ENCODE data around the gene CWF19L2. TPM values are rescaled to one million over a fixed set of nuclear protein-coding genes. Genes with fewer than 3 reads are reported as not detected.
"Not testable (repeated sequence)": the region's sequence is repeated elsewhere in the genome, so short reads cannot be mapped to it uniquely, and the experiment has no call there.

The CWF19L2 gene
- total and polyA plus RNA-seq, 5 donors from 2014 or later: 7.6 to 28.3 (median 8.2) TPM

DNA sequence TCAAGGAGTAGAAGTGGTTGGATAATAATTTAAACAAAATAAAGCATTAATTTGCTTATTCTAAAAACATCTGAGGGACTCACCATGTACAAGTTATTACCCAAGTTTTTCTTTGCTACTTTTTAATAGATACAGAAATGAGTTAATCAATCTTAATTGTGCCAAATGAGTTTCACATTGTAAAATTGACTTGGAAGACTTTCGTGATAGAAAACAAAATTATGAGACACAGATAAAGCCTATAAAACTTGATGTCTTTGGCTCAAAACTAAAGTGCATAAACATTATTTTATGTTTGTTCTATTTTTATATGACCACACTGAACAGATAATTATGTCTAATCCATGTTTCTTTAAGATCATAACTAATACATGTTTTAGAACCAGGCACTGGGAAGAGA, 10.1 kb upstream of the CWF19L2 start:
- Histone ChIP-seq H3K27ac (ENCODE audit: insufficient read depth, low read length, poor library complexity, severe bottlenecking) (no peak overlapping the region), H3K27me3 (ENCODE audit: control insufficient read depth, insufficient read depth, low read length) (peaks cover 17% of the 10 kb centered on the region), H3K36me3 (ENCODE audit: control insufficient read depth, insufficient read depth, low read length) (no peaks in the 10 kb centered on the region), H3K9me3 (ENCODE audit: control insufficient read depth in 2 of 2, low read length in 2 of 2) (no peaks in the 10 kb centered on the region), H3K4me1 (ENCODE audit: control insufficient read depth, insufficient read depth, low read length, poor library complexity, severe bottlenecking) (no peaks in the 10 kb centered on the region), H3K4me3 (ENCODE audit: low read depth, low read length) (no peak overlapping the region)
- Mint-ChIP-seq H3K27me3 (peaks cover 63% of the 10 kb centered on the region), H3K9me3 (peaks cover 0 to 14% (median 9%) of the 10 kb centered on the region in 7 donors), H3K36me3 (peaks cover 7% of the 10 kb centered on the region), H3K4me1 (no peaks in the 10 kb centered on the region), H3K4me3 (no peak overlapping the region), H3K27ac (no peak overlapping the region)
- DNase-seq: no peak
- no peak for ATAC-seq (ENCODE audit: low read depth in 2 of 2)

DNA sequence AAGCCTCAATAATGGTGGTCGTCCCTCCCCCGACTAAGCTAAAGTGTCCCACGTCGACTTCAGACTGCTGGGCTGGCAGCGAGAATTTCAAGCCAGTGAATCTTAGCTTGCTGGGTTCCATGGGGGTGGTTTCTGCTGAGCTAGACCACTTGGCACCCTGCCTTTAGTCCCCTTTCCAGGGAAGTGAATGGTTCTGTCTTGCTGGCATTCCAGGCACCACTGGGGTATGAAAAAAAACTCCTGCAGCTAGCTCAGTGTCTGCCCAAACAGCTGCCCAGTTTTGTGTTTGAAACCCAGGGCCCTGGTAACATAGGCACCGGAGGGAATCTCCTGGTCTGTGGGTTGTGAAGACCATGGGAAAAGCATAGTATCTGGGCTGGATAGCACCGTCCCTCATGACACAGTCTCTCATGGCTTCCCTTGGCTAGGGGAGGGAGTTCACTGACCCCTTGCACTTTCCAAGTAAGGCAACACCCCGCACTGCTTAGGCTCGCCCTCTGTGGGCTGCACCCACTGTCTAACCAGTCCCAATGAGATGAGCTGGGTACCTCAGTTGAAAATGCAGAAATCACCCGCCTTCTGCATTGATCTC, 8.7 kb upstream of the CWF19L2 start:
- not testable (repeated sequence) for H3K27ac Mint-ChIP-seq; H3K4me1 Mint-ChIP-seq; ATAC-seq (ENCODE audit: low read depth in 2 of 2); H3K4me1 ChIP-seq (ENCODE audit: control insufficient read depth, insufficient read depth, low read length, poor library complexity, severe bottlenecking); H3K36me3 ChIP-seq (ENCODE audit: control insufficient read depth, insufficient read depth, low read length); H3K4me3 Mint-ChIP-seq; H3K27ac ChIP-seq (ENCODE audit: insufficient read depth, low read length, poor library complexity, severe bottlenecking); H3K36me3 Mint-ChIP-seq; H3K4me3 ChIP-seq (ENCODE audit: low read depth, low read length); H3K9me3 ChIP-seq (ENCODE audit: control insufficient read depth in 2 of 2, low read length in 2 of 2); DNase-seq
- Mint-ChIP-seq H3K27me3 (peaks cover 63% of the 10 kb centered on the region), H3K9me3 (peaks cover 0 to 14% (median 9%) of the 10 kb centered on the region in 7 donors)
- H3K27me3 ChIP-seq (ENCODE audit: control insufficient read depth, insufficient read depth, low read length): peaks cover 15% of the 10 kb centered on the region

DNA sequence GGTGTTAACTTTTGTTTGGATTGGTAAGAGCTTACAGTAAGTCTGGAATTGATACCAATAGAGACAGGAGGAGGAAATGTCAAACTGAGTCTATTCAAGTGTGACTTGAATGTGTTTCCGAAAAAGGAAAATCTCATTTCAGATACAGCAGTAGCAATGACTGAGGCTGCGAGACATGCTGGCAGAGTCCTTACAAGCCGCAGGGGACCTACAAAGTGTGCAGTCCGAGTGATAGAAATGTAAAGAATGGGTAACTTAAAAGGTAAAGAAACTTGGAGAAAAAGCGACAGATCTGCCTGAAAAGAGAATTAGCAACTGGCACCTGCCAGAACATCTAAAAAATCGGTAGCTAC, 444 bp downstream of the CWF19L2 start:
- peak overlapping the region; percentile 84 for H3K27ac ChIP-seq (ENCODE audit: insufficient read depth, low read length, poor library complexity, severe bottlenecking)
- Mint-ChIP-seq H3K9me3 (peaks cover 0 to 3% (median 1%) of the 10 kb centered on the region in 7 donors), H3K27ac (peak overlapping the region; percentile 96 to 98 (median 97)), H3K4me3 (peak overlapping the region; percentile 92 to 97 (median 92)), H3K4me1 (peaks cover 11 to 38% (median 30%) of the 10 kb centered on the region in 4 donors), H3K27me3 (peaks cover 26% of the 10 kb centered on the region), H3K36me3 (peaks cover 9% of the 10 kb centered on the region)
- ATAC-seq (ENCODE audit: low read depth in 2 of 2): peak; percentile 8 to 9
- H3K27me3 ChIP-seq (ENCODE audit: control insufficient read depth, insufficient read depth, low read length): no peaks in the 10 kb centered on the region
- H3K4me3 ChIP-seq (ENCODE audit: low read depth, low read length): peak overlapping the region; percentile 100
- peaks cover 24% of the 10 kb centered on the region for H3K36me3 ChIP-seq (ENCODE audit: control insufficient read depth, insufficient read depth, low read length)
- no peaks in the 10 kb centered on the region for H3K9me3 ChIP-seq (ENCODE audit: control insufficient read depth in 2 of 2, low read length in 2 of 2)
- peaks cover 16% of the 10 kb centered on the region for H3K4me1 ChIP-seq (ENCODE audit: control insufficient read depth, insufficient read depth, low read length, poor library complexity, severe bottlenecking)
- DNase-seq: peak in 1 of 3 donors; percentile 49

DNA sequence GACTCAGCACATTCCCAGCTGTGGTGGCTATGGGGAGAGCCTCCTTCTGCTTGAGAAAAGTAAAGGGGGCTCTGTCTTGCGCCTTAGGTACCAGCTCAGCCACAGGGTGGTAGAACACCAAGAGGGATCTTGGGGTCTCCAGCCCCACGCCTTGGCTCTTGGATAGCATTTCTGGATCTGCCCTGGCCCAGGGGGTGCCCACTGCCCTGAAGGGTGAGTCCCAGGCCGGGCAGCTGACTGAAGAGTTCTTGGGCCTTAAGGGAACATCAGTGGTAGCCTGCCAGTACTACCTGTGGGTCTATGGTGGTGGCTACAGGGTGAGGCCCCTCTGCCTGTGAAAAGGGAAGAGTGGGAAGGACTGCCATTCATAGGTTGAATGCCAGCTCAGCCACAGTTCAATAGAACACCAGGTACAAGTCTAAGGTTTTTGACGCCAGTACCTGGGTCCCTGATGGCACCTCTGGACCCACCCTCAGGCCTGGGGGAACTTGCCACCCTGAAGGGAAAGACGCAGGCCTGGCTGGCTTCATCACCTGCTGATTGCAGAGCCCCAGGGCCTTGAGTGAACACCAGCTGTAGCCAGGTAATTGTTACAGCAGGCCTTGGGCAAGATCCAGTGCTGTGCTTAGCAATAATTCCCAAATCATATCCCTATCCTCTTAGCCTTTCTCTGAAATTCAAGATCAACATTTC, 3.9 kb downstream of the CWF19L2 start:
- Mint-ChIP-seq H3K27me3 (peaks cover 7% of the 10 kb centered on the region), H3K4me3 (no peak overlapping the region), H3K27ac (no peak overlapping the region), H3K9me3 (peaks cover 0 to 2% (median 0%) of the 10 kb centered on the region in 7 donors), H3K4me1 (peaks cover 14 to 59% (median 43%) of the 10 kb centered on the region in 4 donors), H3K36me3 (peaks cover 19% of the 10 kb centered on the region)
- DNase-seq (no peak), ATAC-seq (ENCODE audit: low read depth in 2 of 2) (no peak)
- Histone ChIP-seq H3K27ac (ENCODE audit: insufficient read depth, low read length, poor library complexity, severe bottlenecking) (no peak overlapping the region), H3K4me1 (ENCODE audit: control insufficient read depth, insufficient read depth, low read length, poor library complexity, severe bottlenecking) (peaks cover 16% of the 10 kb centered on the region), H3K9me3 (ENCODE audit: control insufficient read depth in 2 of 2, low read length in 2 of 2) (no peaks in the 10 kb centered on the region), H3K4me3 (ENCODE audit: low read depth, low read length) (no peak overlapping the region), H3K27me3 (ENCODE audit: control insufficient read depth, insufficient read depth, low read length) (no peaks in the 10 kb centered on the region), H3K36me3 (ENCODE audit: control insufficient read depth, insufficient read depth, low read length) (peaks cover 35% of the 10 kb centered on the region)

DNA sequence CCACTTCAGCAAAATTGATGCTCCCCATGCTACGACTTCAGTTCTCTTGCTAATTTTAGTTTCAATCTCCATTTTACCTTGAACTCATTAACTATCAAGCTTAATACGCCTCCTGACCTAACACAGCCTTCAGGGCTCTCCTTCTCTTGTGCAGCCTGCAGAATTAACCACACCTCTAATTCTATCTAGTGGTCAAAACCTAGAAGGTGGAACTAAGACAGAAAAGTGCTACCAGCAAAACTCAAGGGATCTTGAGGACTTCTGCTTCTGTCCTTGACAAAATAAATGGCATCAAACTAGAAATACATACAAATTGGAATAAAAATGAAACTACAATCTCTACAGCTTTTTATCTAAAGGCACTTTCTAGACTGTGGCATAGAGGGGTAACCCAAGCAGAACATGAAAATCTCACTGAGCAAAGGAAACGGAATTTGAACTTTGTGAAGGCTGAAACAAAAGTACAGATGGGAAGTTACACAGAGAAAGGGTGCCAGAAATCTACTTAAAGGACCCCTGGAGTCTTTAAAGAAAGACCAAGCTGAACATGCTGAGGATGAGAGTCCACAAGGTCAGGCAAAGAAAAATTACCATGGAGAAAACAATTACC, 10.7 kb downstream of the CWF19L2 start:
- no peaks in the 10 kb centered on the region for H3K9me3 ChIP-seq (ENCODE audit: control insufficient read depth in 2 of 2, low read length in 2 of 2)
- H3K4me3 Mint-ChIP-seq: peak overlapping the region in 1 of 4 donors; percentile 58
- H3K36me3 Mint-ChIP-seq: peaks cover 46% of the 10 kb centered on the region

DNA sequence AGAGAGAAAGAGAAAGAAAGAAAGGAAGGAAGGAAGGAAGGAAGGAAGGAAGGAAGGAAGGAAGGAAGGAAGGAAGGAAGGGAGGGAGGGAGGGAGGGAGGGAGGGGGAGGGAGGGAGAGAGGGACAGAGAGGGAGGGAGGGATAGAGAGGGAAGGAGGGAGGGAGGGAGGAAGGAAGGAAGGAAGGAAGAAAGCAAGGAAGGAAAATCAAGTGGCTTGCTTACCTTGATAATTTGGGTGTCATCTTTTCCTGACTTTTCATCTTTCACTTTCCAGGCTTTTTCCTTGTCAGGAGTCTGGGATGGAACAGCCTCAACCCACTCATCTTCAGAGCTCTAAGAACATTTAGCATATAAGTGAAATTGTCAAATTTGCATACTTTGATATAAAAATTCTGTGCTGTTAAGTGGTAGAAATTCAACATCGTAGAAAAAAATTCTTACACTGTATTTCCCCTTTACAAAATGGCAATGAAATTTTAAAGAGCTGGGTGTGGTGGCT, 14.9 kb downstream of the CWF19L2 start:
- Mint-ChIP-seq H3K27ac (no peak overlapping the region), H3K27me3 (no peaks in the 10 kb centered on the region), H3K36me3 (peaks cover 66% of the 10 kb centered on the region), H3K4me1 (peaks cover 30 to 38% (median 34%) of the 10 kb centered on the region in 4 donors), H3K9me3 (peaks cover 0 to 3% (median 0%) of the 10 kb centered on the region in 7 donors), H3K4me3 (no peak overlapping the region)
- Histone ChIP-seq H3K4me1 (ENCODE audit: control insufficient read depth, insufficient read depth, low read length, poor library complexity, severe bottlenecking) (no peaks in the 10 kb centered on the region), H3K36me3 (ENCODE audit: control insufficient read depth, insufficient read depth, low read length) (peaks cover 87% of the 10 kb centered on the region), H3K27me3 (ENCODE audit: control insufficient read depth, insufficient read depth, low read length) (no peaks in the 10 kb centered on the region), H3K27ac (ENCODE audit: insufficient read depth, low read length, poor library complexity, severe bottlenecking) (no peak overlapping the region), H3K4me3 (ENCODE audit: low read depth, low read length) (no peak overlapping the region), H3K9me3 (ENCODE audit: control insufficient read depth in 2 of 2, low read length in 2 of 2) (no peaks in the 10 kb centered on the region)
- no peak for DNase-seq
- no peak for ATAC-seq (ENCODE audit: low read depth in 2 of 2)

More for the DNA sequence above, 10.7 kb downstream of the CWF19L2 start:
- H3K27ac ChIP-seq (ENCODE audit: insufficient read depth, low read length, poor library complexity, severe bottlenecking): no peak overlapping the region
- H3K27me3 ChIP-seq (ENCODE audit: control insufficient read depth, insufficient read depth, low read length): no peaks in the 10 kb centered on the region
- peaks cover 28 to 56% (median 37%) of the 10 kb centered on the region in 4 donors for H3K4me1 Mint-ChIP-seq
- no peak for ATAC-seq (ENCODE audit: low read depth in 2 of 2)
- H3K4me1 ChIP-seq (ENCODE audit: control insufficient read depth, insufficient read depth, low read length, poor library complexity, severe bottlenecking): no peaks in the 10 kb centered on the region
- H3K36me3 ChIP-seq (ENCODE audit: control insufficient read depth, insufficient read depth, low read length): peaks cover 61% of the 10 kb centered on the region
- peaks cover 0 to 3% (median 0%) of the 10 kb centered on the region in 7 donors for H3K9me3 Mint-ChIP-seq
- no peak for DNase-seq
- H3K27me3 Mint-ChIP-seq: no peaks in the 10 kb centered on the region
- H3K27ac Mint-ChIP-seq: no peak overlapping the region
- no peak overlapping the region for H3K4me3 ChIP-seq (ENCODE audit: low read depth, low read length)

DNA sequence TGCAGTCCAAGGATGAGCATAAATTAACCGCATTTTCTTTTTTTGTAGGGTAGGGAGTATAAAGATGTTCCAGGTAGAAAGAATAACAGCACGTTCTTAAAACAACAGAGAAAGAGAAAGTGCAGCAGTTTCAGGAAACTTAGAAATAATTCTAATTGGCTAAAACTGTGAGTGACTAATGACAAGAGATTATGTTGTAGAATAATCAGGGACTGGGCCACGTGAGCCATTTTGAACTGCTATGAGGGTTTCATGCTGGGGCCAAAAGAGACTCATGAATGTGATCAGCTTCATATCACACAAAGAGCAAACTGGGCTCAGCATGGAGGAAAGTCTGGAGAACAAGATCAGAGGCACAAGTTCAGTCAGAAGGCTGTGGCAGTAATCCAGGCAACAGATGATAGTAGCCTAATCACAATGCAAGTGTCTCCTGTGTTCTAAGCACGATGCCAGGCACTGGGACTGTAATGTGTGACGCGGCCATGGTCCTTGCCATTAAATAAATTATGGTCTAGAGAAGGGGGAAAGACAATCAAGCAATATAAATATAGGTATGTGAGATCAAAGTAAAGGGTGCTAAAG, 17.9 kb downstream of the CWF19L2 start:
- Histone ChIP-seq H3K4me3 (ENCODE audit: low read depth, low read length) (no peak overlapping the region), H3K27me3 (ENCODE audit: control insufficient read depth, insufficient read depth, low read length) (no peaks in the 10 kb centered on the region), H3K27ac (ENCODE audit: insufficient read depth, low read length, poor library complexity, severe bottlenecking) (no peak overlapping the region), H3K9me3 (ENCODE audit: control insufficient read depth in 2 of 2, low read length in 2 of 2) (no peaks in the 10 kb centered on the region), H3K4me1 (ENCODE audit: control insufficient read depth, insufficient read depth, low read length, poor library complexity, severe bottlenecking) (no peaks in the 10 kb centered on the region), H3K36me3 (ENCODE audit: control insufficient read depth, insufficient read depth, low read length) (peaks cover 76% of the 10 kb centered on the region)
- Mint-ChIP-seq H3K27ac (no peak overlapping the region), H3K27me3 (no peaks in the 10 kb centered on the region), H3K4me3 (no peak overlapping the region), H3K36me3 (peaks cover 49% of the 10 kb centered on the region), H3K9me3 (peaks cover 0 to 1% (median 0%) of the 10 kb centered on the region in 7 donors), H3K4me1 (peaks cover 18 to 32% (median 26%) of the 10 kb centered on the region in 4 donors)
- DNase-seq: no peak
- ATAC-seq (ENCODE audit: low read depth in 2 of 2): no peak
